ENCODE results near the gene SYCE3.

Gene SYCE3

GRCh38 chr22:50547263-50547985 is 15.3 kb downstream of the SYCE3 start:
- no peak for DNase-seq

DNA sequence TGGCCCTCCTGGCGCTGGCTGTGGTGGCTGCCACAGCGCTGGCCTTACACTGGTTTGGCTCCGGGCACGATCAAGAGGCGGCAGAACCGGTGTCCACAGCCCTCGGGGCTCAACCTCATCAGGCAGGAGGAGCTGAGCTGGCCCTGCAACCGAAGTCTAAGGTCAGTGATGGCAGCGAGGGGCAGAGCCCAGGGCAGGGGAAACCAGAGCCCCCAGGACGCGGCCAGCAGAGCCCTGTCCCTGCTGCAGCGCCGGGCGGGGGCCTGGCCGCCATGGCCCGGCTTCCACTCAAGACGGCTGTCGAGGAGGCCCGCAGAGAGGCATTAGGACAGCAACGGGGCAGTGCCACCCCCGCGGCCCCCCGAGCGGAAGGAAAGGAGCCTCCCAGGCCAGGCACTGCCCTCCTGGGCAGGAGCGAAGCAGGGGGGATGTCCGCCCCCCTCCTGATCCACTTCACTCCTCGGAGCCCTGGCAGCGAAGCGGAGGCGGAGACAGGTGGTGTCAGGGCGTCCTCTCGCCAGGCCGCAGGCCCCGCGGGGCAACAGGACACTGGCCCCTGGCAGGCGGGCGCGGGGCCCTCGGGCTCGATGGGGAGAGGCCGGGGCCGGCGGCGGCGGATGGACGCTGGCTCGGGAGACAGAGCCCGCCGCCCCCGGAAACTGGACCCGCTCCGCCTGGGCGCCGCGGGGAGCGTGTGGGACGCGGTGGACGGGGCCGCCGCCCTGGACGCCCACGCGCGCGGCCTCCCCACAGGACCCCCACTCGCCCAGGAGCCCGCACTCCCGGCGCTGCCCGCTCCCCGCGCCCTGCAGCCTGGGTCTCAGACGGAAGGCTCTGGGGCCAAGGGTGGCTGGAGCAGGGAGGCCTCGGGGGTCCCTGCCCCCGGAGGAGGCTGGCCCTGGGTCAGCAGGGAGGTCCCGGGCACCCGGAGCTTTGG is 16.1 kb downstream of the SYCE3 start:
- DNase-seq: no peak

DNA sequence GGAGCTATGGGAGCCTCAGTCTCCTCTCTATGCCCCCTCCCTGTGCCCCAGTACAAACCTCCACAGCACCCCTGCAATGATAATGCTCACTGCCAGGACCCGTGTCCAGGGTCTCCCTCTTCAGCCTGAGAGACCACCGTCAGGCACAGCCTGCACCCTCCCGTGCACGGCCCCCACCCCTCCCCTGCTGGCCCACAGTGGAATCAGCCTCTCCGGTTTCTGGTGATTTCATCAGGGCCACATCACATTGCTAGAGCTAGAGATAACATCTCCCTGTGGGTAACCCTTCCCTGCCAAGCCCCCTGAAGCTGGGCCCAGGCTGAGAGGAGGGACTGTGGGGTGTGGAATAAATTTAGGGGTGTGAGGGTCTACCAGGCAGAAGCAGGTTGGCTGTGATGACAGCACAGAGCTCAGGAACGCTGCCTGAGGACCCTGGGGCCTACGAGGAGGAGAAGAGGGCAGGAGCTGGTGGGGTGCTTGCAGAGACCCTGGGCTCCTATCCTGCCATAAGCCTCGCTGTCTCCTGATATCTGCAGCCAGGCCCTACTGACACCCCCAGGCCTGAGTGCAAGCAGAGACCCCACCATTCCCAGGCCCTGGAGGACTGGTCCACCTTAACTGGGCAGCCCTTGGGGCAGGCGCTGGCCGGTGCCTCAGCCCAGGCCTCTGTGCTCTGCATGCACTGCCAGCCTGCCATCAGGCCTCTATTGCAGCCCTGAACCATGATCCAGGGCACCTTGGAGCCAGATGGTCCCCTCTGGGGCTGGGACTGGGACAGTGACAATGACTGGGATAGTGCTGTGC is 17.0 kb downstream of the SYCE3 start, which contains the start of gene KLHDC7B:
Gene KLHDC7B, plus strand, starts transcription at position 378 of the 804 bp plus-strand sequence. Its CDS starts 345 bp downstream, at position 723.
- DNase-seq: peak; percentile 44

- peak; percentile 55 for DNase-seq
Observed at GRCh38 chr22:50544746-50545253, 17.9 kb downstream of the SYCE3 start.

DNA sequence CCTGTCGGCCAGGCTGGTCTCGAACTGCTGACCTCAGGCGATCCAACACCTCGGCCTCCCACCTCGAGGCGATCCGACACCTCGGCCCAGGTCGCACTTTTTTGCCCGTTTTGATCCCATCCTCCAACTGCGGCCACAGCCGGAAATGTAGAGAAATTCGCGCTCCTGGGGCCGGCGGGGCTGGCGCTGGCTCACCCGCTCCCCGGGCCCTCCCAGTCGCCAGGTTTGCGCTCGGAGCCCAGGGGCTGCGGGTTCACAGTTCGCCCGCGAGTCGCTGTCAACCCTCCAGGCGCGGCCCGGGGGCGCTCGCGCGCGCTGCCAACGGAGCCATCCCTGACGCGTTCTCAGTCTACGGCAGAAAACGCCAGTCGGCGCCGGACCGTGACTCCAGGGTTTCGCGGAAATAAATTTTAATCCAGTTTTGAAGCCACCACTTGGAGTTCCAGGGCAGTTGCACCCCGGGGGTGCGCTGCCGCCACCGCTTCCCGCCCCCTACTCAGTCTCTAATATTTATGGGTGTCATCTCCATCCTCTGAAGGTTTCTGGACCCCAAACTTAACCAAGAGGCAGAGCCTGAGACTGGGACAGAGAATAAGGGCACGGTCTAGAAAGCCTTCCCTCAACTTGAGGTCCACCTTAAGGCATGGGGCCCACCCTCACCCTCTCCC is 18.5 kb downstream of the SYCE3 start:
- DNase-seq: peak; percentile 87

GRCh38 chr22:50542416-50542927 is 20.2 kb downstream of the SYCE3 start:
- peak; percentile 32 for DNase-seq

DNA sequence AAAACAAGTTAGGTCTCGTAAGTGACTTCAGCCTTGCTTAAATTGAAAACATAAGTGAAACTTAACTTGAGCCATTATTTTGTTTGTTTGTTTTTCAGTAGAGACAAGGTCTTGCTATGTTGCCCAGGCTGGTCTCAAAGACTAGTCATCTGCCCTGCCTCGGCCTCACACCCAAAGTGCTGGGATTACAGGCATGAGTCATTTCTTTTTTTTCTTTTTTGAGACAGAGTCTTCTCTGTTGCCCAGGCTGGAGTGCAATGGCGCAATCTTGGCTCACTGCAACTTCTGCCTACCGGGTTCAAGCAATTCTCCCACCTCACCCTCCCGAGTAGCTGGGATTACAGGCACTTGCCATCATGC is 21.1 kb downstream of the SYCE3 start:
- DNase-seq: peak; percentile 50

DNA sequence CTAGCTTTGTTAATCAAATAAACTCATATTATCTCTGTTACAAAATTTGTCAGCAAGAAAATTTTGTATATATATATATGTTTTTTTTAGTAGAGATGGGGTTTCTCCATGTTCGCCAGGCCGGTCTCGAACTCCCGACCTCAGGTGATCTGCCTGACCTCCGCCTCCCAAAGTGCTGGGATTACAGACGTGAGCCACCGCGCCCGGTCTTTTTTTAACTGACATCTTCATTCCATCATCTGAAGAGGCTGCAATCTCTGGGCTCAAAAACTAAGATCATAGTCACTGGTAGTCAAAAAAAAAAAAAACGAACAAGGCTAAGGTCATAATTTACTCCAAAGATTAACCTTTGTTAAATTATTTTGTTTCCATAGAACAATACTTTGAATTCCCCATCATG is 22.3 kb downstream of the SYCE3 start:
- DNase-seq: no peak

GRCh38 chr22:50537765-50538164 is 25.0 kb downstream of the SYCE3 start:
- DNase-seq: no peak

DNA sequence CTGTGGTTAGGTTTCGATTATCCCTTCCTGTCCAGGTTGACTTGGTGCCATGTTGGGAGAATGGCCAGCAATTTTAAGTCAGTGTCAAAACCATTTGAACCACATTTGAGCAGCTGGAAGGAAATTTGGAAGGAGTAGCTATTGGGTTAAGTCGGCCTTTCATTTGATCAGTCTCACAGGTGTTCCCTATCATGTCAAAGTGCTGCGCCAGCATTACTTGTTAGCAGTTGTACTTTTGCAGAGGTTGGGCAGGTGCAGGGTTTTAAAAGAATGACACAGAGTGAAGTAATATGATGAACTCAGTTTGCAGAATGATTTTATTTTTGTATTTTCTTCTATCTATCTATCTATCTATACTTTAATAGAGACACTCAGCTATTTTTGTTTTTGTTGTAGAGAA is 26.5 kb downstream of the SYCE3 start:
- no peak for DNase-seq

DNA sequence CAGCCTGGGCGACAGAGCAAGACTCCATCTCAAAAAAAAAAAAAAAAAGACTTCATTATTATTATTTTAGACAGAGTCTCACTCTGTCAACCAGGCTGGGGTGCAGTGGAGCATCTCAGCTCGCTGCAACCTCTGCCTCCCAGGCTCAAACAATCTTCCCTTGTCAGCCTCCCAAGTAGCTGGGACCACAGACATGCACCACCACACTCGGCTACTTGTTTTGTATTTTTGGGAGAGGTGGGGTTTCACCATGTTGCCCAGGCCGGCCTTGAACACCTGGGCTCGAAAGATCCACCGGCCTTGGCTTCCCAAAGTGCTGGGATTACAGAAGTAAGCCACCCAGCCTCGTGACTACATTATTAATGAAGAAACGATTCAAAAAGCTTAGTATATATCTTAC is 27.6 kb downstream of the SYCE3 start:
- no peak for DNase-seq

DNA sequence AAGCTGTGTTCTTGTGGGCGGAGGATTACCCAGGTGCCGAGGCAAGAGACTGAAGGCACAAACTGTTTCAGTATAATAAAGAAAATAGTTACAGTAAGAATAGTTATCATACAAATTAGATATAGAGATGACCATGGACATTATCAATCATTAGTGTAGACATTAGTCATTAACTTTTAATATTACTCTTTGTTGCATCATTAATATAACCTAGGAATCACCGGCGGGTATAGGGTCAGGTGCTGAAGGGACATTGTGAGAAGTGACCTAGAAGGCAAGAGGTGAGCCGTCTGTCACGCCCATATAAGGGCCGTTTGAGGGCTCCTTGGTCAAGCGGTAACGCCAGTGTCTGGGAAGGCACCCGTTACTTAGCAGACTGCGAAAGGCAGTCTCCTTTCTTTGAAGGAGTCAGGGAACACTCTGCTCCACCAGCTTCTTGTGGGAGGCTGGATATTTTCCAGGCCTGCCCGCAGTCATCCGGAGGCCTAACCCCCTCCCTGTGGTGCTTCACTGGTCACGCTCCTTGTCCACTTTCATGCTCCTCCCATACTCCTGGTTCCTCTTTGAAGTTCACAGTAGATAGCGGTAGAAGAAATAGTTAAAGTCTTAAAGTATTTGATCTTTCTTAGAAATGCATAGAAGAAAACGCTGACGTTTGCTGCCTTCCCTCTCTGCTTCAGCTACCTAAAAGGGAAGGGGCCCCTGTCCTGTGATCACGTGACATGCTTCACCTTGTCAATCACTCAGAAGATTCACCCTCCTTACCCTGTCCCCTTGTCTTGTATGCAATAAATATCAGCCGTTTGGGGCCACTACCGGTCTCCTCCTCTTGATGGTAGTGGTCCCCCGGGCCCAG is 28.6 kb downstream of the SYCE3 start:
- peak; percentile 52 for DNase-seq

GRCh38 chr22:50532824-50533796 is 29.6 kb downstream of the SYCE3 start:
- no peak for DNase-seq

DNA sequence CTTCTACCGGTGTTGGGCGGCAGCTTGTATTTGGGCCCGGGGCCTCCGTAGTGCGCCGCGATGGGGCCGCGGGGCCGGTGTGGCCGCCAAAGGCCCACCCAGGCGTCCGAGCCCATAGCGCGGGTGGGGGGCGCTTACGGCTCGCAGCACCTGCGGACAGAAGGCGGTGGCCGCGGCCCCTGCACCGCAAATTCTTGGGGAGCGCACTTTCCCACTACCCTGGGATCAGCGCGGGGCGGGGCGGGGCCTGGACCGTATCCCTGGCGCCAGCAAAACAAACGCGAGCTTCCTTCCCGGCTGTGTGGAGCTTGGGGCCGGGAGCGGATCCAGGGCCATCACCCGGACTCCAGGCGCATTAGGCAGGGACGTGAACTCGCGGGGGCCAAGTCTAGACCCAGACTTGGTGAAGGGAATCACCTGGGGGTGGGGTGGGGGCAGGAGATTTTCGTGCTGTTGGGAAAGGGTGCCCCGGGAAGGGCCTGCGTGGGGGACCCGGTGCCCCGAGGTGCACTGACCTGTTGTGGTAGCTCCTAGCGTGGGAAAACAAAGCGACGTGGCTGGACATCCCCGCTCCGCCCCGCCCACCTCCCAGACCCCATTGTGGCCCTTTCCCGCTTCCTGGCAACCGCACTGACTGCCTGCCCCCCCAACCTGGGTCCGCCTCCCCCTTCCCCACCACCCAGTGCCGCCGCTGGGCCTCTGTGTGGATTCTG is 30.6 kb downstream of the SYCE3 start:
- DNase-seq: no peak

DNA sequence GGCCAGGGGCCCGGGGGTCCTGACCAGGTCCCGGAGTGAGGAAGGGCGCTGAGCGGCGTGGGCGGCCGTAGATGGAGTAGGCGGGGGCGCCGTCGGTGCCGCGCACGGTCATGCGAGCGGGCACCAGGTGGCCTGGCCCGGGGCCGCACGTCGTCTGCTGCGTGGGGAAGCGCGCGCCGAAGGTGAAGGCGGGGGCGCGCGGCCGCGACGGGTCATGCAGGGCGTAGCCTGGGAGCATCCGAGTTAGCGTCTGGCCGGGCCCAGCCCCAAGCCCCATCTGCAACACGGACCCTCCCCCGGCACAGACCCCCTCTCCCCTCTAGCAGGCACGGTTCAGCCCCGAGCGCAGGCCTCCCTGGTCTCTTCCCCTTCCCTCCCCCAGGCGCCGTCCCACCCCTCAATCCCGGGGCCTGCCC is 31.2 kb downstream of the SYCE3 start:
- DNase-seq: peak; percentile 75

- DNase-seq: peak; percentile 87
Observed at GRCh38 chr22:50530877-50531545, 31.7 kb downstream of the SYCE3 start.

GRCh38 chr22:50530580-50530876 is 32.2 kb downstream of the SYCE3 start:
- DNase-seq: no peak

DNA sequence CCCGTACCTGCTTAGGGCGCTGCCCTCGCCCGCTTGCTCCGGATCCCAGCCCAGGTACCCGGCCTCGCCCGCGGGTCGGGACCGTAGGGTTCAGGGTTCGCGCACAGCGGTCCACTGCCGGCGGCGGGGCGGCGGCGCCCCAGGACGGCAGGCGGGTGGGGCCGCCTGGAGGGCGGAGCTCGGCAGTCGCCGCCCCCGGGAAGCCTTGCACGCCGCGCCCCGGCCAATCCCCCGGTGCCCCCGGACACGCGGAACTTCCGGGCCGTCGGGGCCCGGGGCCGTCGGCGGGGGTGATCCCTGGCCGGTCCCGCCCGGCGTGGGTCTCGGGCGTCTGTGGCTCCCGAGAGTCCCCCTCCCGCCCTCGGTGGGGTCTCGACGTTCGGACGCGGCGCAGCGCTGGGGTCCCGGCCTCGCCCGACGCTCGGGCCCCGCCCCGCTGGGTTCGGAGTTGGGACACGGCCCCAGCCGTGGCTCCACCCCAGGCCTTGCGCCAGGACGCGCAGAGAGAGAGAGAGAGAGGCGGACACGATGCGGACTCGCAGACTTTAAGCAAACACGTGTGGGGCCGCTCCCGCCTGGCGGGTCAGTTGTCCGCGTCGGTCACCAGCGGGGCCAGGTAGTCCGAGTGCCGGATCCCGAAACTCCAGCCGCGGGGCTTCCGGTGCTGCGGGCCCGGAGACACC is 32.7 kb downstream of the SYCE3 start, which contains the start of gene TYMP:
Gene TYMP, minus strand, starts transcription at position 116 of the 683 bp plus-strand sequence. CDS start 303 bp downstream, outside the sequence.
- DNase-seq: peak; percentile 73

Data from CD4-positive, alpha-beta T cell treated with Interleukin-17A for 1 hour (primary cell).